ENCODE measurements around the gene ARHGAP8.

DNA sequence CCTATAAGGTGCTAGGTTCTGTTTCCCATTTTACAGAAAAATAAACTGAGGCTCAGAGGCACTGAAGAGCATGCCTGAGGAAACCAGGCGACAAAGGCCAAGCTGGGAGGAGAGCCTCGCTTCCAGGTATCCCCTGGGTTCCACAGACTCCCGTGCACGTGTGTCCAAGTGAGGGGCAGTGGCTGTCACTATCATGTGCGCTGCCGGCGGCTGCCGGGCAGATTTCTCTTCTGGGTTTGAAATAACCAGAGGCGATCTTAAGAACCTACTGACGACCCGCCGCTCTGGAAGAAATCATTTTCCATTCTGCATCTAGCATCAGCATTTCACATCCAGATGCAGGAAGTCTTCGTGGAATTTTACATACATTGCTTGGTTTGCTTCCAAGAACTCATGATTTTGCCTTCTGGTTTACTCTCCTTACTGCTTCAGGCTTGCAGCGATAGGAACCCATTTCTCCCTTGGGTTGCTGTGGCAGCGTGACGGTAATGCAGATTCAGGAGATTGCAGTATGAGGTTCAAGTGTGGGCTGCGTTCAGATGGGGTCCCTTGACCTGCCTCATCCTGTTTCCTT lies 28.6 kb downstream of the ARHGAP8 start:
- TF ChIP-seq, protein P1, sequence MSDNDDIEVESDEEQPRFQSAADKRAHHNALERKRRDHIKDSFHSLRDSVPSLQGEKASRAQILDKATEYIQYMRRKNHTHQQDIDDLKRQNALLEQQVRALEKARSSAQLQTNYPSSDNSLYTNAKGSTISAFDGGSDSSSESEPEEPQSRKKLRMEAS (IDR thresholded peaks at IDR 0.05; ENCODE audit: low read depth, low read length): no peak
- TF ChIP-seq SMC3 (IDR thresholded peaks at IDR 0.05; ENCODE audit: borderline replicate concordance, low read length) (no peak), ZNF274 (IDR thresholded peaks at IDR 0.05; ENCODE audit: insufficient read depth, insufficient read length) (no peak), SREBF2 (IDR thresholded peaks at IDR 0.05; ENCODE audit: low read length) (no peak), POLR2AphosphoS5 (IDR thresholded peaks at IDR 0.05; ENCODE audit: low read length) (no peak), NFYA (IDR thresholded peaks at IDR 0.05; ENCODE audit: borderline replicate concordance, low read depth, low read length) (no peak), HDAC6 (IDR thresholded peaks at IDR 0.05; ENCODE audit: unreplicated experiment) (no peak), SIN3A (IDR thresholded peaks at IDR 0.05; ENCODE audit: low read depth, low read length) (no peak), POLR2A (IDR thresholded peaks at IDR 0.05; ENCODE audit: low read depth, low read length) (no peak), EZH2 (IDR thresholded peaks at IDR 0.05; ENCODE audit: borderline replicate concordance, control insufficient read depth, low read depth, low read length) (no peak), LARP7 (IDR thresholded peaks at IDR 0.05) (no peak), CBX5 (IDR thresholded peaks at IDR 0.05; ENCODE audit: low read depth) (no peak)

Measured in GM12878 (cell line).